ENCODE measurements around the gene PRICKLE4. TPM values are rescaled to one million over a fixed set of nuclear protein-coding genes. Genes with fewer than 3 reads are reported as not detected.

Gene PRICKLE4
- total and polyA plus RNA-seq, 2 experiments from 2014 or later = 0.48 to 0.66 TPM

- H3K4me1 Mint-ChIP-seq = no peaks in the 10 kb centered on the region
- ATAC-seq (no peak), DNase-seq (ENCODE audit: low spot score) (no peak)
- Histone ChIP-seq H2AFZ (no peak overlapping the region), H3K4me1 (ENCODE audit: insufficient read depth) (no peaks in the 10 kb centered on the region), H3K36me3 (ENCODE audit: insufficient read depth) (no peaks in the 10 kb centered on the region), H3K27ac (ENCODE audit: low read depth) (no peak overlapping the region), H3F3A (replicated peaks; ENCODE audit: low read depth) (no peaks in the 10 kb centered on the region), H4K20me1 (replicated peaks; ENCODE audit: insufficient read depth) (peaks cover 26% of the 10 kb centered on the region), H3K4me2 (no peak overlapping the region), H3K9me2 (ENCODE audit: insufficient read depth) (no peaks in the 10 kb centered on the region), H3K4me3 (no peak overlapping the region), H3K79me2 (replicated peaks; ENCODE audit: insufficient read depth) (0 out of 2 replicates have a peak, but pooled peaks cover 7% of the 10 kb centered on the region), H3K27me3 (ENCODE audit: insufficient read depth) (no peaks in the 10 kb centered on the region)
- no peaks in the 10 kb centered on the region for H3K9me3 Mint-ChIP-seq
- TF ChIP-seq CTCF (conservative IDR thresholded peaks at IDR 0.05; ENCODE audit: low read depth in 2 of 2) = no peak
- no peak for TF ChIP-seq STAT1 (IDR thresholded peaks at IDR 0.05; ENCODE audit: unreplicated experiment)
- TF ChIP-seq REST (IDR thresholded peaks at IDR 0.05; ENCODE audit: unreplicated experiment) = no peak
- TF ChIP-seq ZNF462 (CRISPR knock-in tag; IDR thresholded peaks at IDR 0.05) = no peak
- no peak for TF ChIP-seq CREB1 (CRISPR knock-in tag; IDR thresholded peaks at IDR 0.05; ENCODE audit: low read depth)
- no peaks in the 10 kb centered on the region for H3K27me3 Mint-ChIP-seq (ENCODE audit: insufficient read depth, low read depth, poor library complexity)
- H3K4me3 Mint-ChIP-seq = no peak overlapping the region
- H3K27ac Mint-ChIP-seq = no peak overlapping the region
- no peaks in the 10 kb centered on the region for H3K36me3 Mint-ChIP-seq (ENCODE audit: low read depth)
These were observed 56.1 kb downstream of the PRICKLE4 start for GRCh38 chr6:41836660-41837052.

Small RNA genes lying within 50 kb of the gene (small RNA-seq; reads per million reads assigned to genes)
- gene AL365205.2 (ENCODE audit: low replicate concordance) = not detected
- not detected for gene AL365205.3 (ENCODE audit: low replicate concordance)
- not detected for gene RF00393 (ENCODE audit: low replicate concordance)

Other genes with a start within 250 kb of the PRICKLE4 start
- 9.7 and 13.5 TPM in 2 replicates for gene FOXP4, start 234.4 kb upstream of the PRICKLE4 start, total RNA-seq (2014; rRNA removed; shearing (Covaris generic))
- gene FOXP4, start 234.4 kb upstream of the PRICKLE4 start, polyA plus RNA-seq (2016; fragmentation: Nextera tagmentation; extraction: Ambion mirVana) = 5.1 and 6.3 TPM in 2 replicates
- gene MDFI, start 142.3 kb upstream of the PRICKLE4 start, total RNA-seq (2014; rRNA removed; shearing (Covaris generic)) = 41.5 and 51.4 TPM in 2 replicates
- 2.8 and 3.4 TPM in 2 replicates for gene MDFI, start 142.3 kb upstream of the PRICKLE4 start, polyA plus RNA-seq (2016; fragmentation: Nextera tagmentation; extraction: Ambion mirVana)
- gene TFEB, start 45.2 kb upstream of the PRICKLE4 start, total RNA-seq (2014; rRNA removed; shearing (Covaris generic)) = 1.7 and 4.3 TPM in 2 replicates
- gene TFEB, start 45.2 kb upstream of the PRICKLE4 start, polyA plus RNA-seq (2016; fragmentation: Nextera tagmentation; extraction: Ambion mirVana) = 1.1 and 1.3 TPM in 2 replicates
- gene PGC, start 33.4 kb upstream of the PRICKLE4 start, total RNA-seq (2014; rRNA removed; shearing (Covaris generic)) = not detected in 2 replicates
- not detected in 2 replicates for gene PGC, start 33.4 kb upstream of the PRICKLE4 start, polyA plus RNA-seq (2016; fragmentation: Nextera tagmentation; extraction: Ambion mirVana)
- gene FRS3, start 882 bp upstream of the PRICKLE4 start, total RNA-seq (2014; rRNA removed; shearing (Covaris generic)) = 3.3 and 4.9 TPM in 2 replicates
- gene FRS3, start 882 bp upstream of the PRICKLE4 start, polyA plus RNA-seq (2016; fragmentation: Nextera tagmentation; extraction: Ambion mirVana) = 1.3 and 2.0 TPM in 2 replicates
- gene TOMM6, start 6.9 kb downstream of the PRICKLE4 start, total RNA-seq (2014; rRNA removed; shearing (Covaris generic)) = 180 and 195 TPM in 2 replicates
- gene TOMM6, start 6.9 kb downstream of the PRICKLE4 start, polyA plus RNA-seq (2016; fragmentation: Nextera tagmentation; extraction: Ambion mirVana) = 357 and 372 TPM in 2 replicates
- gene USP49, start 114.6 kb downstream of the PRICKLE4 start, total RNA-seq (2014; rRNA removed; shearing (Covaris generic)) = 20.2 and 21.5 TPM in 2 replicates
- 5.3 and 5.9 TPM in 2 replicates for gene USP49, start 114.6 kb downstream of the PRICKLE4 start, polyA plus RNA-seq (2016; fragmentation: Nextera tagmentation; extraction: Ambion mirVana)
- gene MED20, start 140.4 kb downstream of the PRICKLE4 start, total RNA-seq (2014; rRNA removed; shearing (Covaris generic)) = 39.3 and 47.2 TPM in 2 replicates
- gene MED20, start 140.4 kb downstream of the PRICKLE4 start, polyA plus RNA-seq (2016; fragmentation: Nextera tagmentation; extraction: Ambion mirVana) = 18.1 and 20.1 TPM in 2 replicates
- 32.7 and 33.7 TPM in 2 replicates for gene BYSL, start 140.7 kb downstream of the PRICKLE4 start, total RNA-seq (2014; rRNA removed; shearing (Covaris generic))
- gene BYSL, start 140.7 kb downstream of the PRICKLE4 start, polyA plus RNA-seq (2016; fragmentation: Nextera tagmentation; extraction: Ambion mirVana) = 30.3 and 35.3 TPM in 2 replicates
- gene CCND3, start 161.0 kb downstream of the PRICKLE4 start, total RNA-seq (2014; rRNA removed; shearing (Covaris generic)) = 24.5 and 30.9 TPM in 2 replicates
- gene CCND3, start 161.0 kb downstream of the PRICKLE4 start, polyA plus RNA-seq (2016; fragmentation: Nextera tagmentation; extraction: Ambion mirVana) = 19.1 and 19.7 TPM in 2 replicates

All from GM23338 (cell line).